GM23338 (cell line): ENCODE measurements around the gene SLCO3A1. TPM values are rescaled to one million over a fixed set of nuclear protein-coding genes. Genes with fewer than 3 reads are reported as not detected.
A peak's percentile ranks its signal among the peaks of the same experiment; 100 is the strongest.

Source experiments
- ATAC-seq: fragments of 200-7000 bp; cut with Tn5 transposase; 3 replicates; pipeline ENCODE4 v1.9.1; 2020
- DNase-seq: peaks from one replicate; pipeline ENCODE4 v3.0.0-alpha.2; 2015; ENCODE audit warnings: low spot score
- H2AFZ ChIP-seq: fragments of 200-600 bp; sonication (generic); 2 replicates; pipeline ENCODE4 v1.8.0; 2016; ENCODE audit warnings: antibody characterized with exemption, mild to moderate bottlenecking, moderate library complexity
- H3F3A ChIP-seq: fragments of 200-600 bp; sonication (generic); replicated peaks from 2 replicates; pipeline ENCODE4 v1.8.0; 2017; ENCODE audit warnings: antibody characterized with exemption, mixed run types, low read depth
- H3K27ac ChIP-seq: fragments of 200-600 bp; sonication (generic); 2 replicates; pipeline ENCODE4 v1.6.1; 2016; ENCODE audit warnings: low read depth
- H3K27me3 ChIP-seq: fragments of 200-600 bp; sonication (generic); 2 replicates; pipeline ENCODE4 v1.8.0; 2016; ENCODE audit warnings: mild to moderate bottlenecking, mixed run types, moderate library complexity; ENCODE audit not compliant: insufficient read depth
- H3K36me3 ChIP-seq: fragments of 200-600 bp; sonication (generic); 2 replicates; pipeline ENCODE4 v1.8.0; 2016; ENCODE audit warnings: mild to moderate bottlenecking; ENCODE audit not compliant: insufficient read depth
- H3K4me1 ChIP-seq: fragments of 200-600 bp; sonication (generic); 2 replicates; pipeline ENCODE4 v1.8.0; 2016; ENCODE audit warnings: mild to moderate bottlenecking, moderate library complexity; ENCODE audit not compliant: insufficient read depth
- H3K4me2 ChIP-seq: fragments of 200-600 bp; sonication (generic); 2 replicates; pipeline ENCODE4 v1.7.1; 2017; ENCODE audit warnings: mixed run types
- H3K4me3 ChIP-seq: fragments of 200-600 bp; sonication (generic); 2 replicates; pipeline ENCODE4 v1.6.1; 2016; ENCODE audit warnings: mixed run types
- H3K79me2 ChIP-seq: fragments of 200-600 bp; sonication (generic); replicated peaks from 2 replicates; pipeline ENCODE4 v1.8.0; 2017; ENCODE audit warnings: mild to moderate bottlenecking; ENCODE audit not compliant: insufficient read depth
- H3K9me2 ChIP-seq: fragments of 200-600 bp; sonication (generic); 2 replicates; pipeline ENCODE4 v1.8.0; 2017; ENCODE audit not compliant: insufficient read depth
- H4K20me1 ChIP-seq: fragments of 200-600 bp; sonication (generic); replicated peaks from 2 replicates; pipeline ENCODE4 v1.8.0; 2017; ENCODE audit warnings: mild to moderate bottlenecking; ENCODE audit not compliant: insufficient read depth
- H3K27ac Mint-ChIP-seq: 2 replicates; pipeline ENCODE4 v1.8.0; 2020; ENCODE audit warnings: inconsistent platforms, mild to moderate bottlenecking, moderate library complexity, mixed read lengths
- H3K27me3 Mint-ChIP-seq: 3 replicates; pipeline ENCODE4 v1.8.0; 2022; ENCODE audit warnings: low read depth, mild to moderate bottlenecking, moderate library complexity, mixed read lengths, inconsistent platforms; ENCODE audit not compliant: insufficient read depth, poor library complexity
- H3K36me3 Mint-ChIP-seq: 3 replicates; pipeline ENCODE4 v1.8.0; 2021; ENCODE audit warnings: low read depth, mild to moderate bottlenecking, inconsistent platforms, moderate library complexity, mixed read lengths
- H3K4me1 Mint-ChIP-seq: 3 replicates; pipeline ENCODE4 v1.8.0; 2020; ENCODE audit warnings: mild to moderate bottlenecking, inconsistent platforms, mixed read lengths
- H3K4me3 Mint-ChIP-seq: 3 replicates; pipeline ENCODE4 v1.8.0; 2021; ENCODE audit warnings: moderate library complexity, mild to moderate bottlenecking, inconsistent platforms, mixed read lengths
- H3K9me3 Mint-ChIP-seq: 3 replicates; pipeline ENCODE4 v1.8.0; 2020; ENCODE audit warnings: moderate library complexity, mild to moderate bottlenecking, inconsistent platforms, mixed read lengths
- CREB1 ChIP-seq: fragments of 250-450 bp; sonication (Bioruptor Pico); IDR thresholded peaks from 2 replicates; pipeline ENCODE4 v1.5.0; 2020; ENCODE audit warnings: low read depth, mild to moderate bottlenecking, moderate library complexity
- EZH2 ChIP-seq: fragments of 200-600 bp; sonication (generic); IDR thresholded peaks from one replicate; pipeline ENCODE4 v1.8.0; 2017; ENCODE audit warnings: antibody characterized with exemption, mild to moderate bottlenecking, low read depth; ENCODE audit not compliant: unreplicated experiment
- EZH2phosphoT487 ChIP-seq: fragments of 200-600 bp; sonication (generic); IDR thresholded peaks from one replicate; pipeline ENCODE4 v1.8.1; 2018; ENCODE audit warnings: antibody characterized with exemption; ENCODE audit not compliant: unreplicated experiment
- NANOG ChIP-seq: IDR thresholded peaks from 2 replicates; pipeline ENCODE4 v1.6.1; 2016; ENCODE audit warnings: antibody characterized with exemption, borderline replicate concordance
- polyA plus RNA-seq: library from polyadenylated mRNA; unstranded; fragments of >200 nt; fragmentation: Nextera tagmentation; extraction: Ambion mirVana; gene quantifications from 2 replicates; pipeline ENCODE4 v1.2.1, GENCODE V29; 2016
- total RNA-seq: library from RNA; depleted of rRNA; stranded (reverse); fragments of >200 nt; shearing (Covaris generic); gene quantifications from 2 replicates; pipeline ENCODE4 v1.2.3, GENCODE V29; 2014
- TF ChIP-seq, protein P1 (sequence below), 2 experiments: fragments of 200-600 bp in 1 of 2; sonication (generic) in 1 of 2; conservative IDR thresholded peaks; 2 replicates each; pipeline versions ENCODE4 v1.5.1 to v1.6.1; 2016 to 2017; ENCODE audit warnings: antibody characterized with exemption in 2 of 2, low read depth in 2 of 2, mild to moderate bottlenecking in 2 of 2, moderate library complexity in 1 of 2
- TF ChIP-seq, protein P2 (sequence below): fragments of 250-450 bp; sonication (Bioruptor Pico); IDR thresholded peaks from 2 replicates; pipeline ENCODE4 v1.5.0; 2020; ENCODE audit warnings: mild to moderate bottlenecking, moderate library complexity

SLCO3A1 gene
- total and polyA plus RNA-seq, 2 experiments from 2014 or later, result 7.3 to 9.4 TPM

GRCh38 chr15:91824256-91824655 lies 29.3 kb upstream of the SLCO3A1 start:
- no peak overlapping the region; the same call in 1 of the 2 replicates for H2AFZ ChIP-seq
- H3K4me3 ChIP-seq, result no peak overlapping the region
- no peaks in the 10 kb centered on the region for H3K36me3 ChIP-seq
- H3K79me2 ChIP-seq, result no peaks in the 10 kb centered on the region
- H3K4me1 Mint-ChIP-seq, result peaks cover 13% of the 10 kb centered on the region
- 0 out of 2 replicates have a peak overlapping the region, but pooled peaks have one; percentile 80 for H3K27ac Mint-ChIP-seq
- no peak overlapping the region for H3K4me3 Mint-ChIP-seq
- DNase-seq (peak; percentile 10), ATAC-seq (peak; percentile 60)
- H3K4me1 ChIP-seq, result peaks cover 12% of the 10 kb centered on the region
- no peaks in the 10 kb centered on the region for H3K36me3 Mint-ChIP-seq
- peak overlapping the region; percentile 40; the same call in 1 of the 2 replicates for H3K4me2 ChIP-seq
- no peak overlapping the region for H3K27ac ChIP-seq
- no peaks in the 10 kb centered on the region for H3F3A ChIP-seq
- no peaks in the 10 kb centered on the region for H3K9me2 ChIP-seq
- H3K27me3 ChIP-seq, result no peaks in the 10 kb centered on the region
- no peak for TF ChIP-seq EZH2
- TF ChIP-seq, protein P1, sequence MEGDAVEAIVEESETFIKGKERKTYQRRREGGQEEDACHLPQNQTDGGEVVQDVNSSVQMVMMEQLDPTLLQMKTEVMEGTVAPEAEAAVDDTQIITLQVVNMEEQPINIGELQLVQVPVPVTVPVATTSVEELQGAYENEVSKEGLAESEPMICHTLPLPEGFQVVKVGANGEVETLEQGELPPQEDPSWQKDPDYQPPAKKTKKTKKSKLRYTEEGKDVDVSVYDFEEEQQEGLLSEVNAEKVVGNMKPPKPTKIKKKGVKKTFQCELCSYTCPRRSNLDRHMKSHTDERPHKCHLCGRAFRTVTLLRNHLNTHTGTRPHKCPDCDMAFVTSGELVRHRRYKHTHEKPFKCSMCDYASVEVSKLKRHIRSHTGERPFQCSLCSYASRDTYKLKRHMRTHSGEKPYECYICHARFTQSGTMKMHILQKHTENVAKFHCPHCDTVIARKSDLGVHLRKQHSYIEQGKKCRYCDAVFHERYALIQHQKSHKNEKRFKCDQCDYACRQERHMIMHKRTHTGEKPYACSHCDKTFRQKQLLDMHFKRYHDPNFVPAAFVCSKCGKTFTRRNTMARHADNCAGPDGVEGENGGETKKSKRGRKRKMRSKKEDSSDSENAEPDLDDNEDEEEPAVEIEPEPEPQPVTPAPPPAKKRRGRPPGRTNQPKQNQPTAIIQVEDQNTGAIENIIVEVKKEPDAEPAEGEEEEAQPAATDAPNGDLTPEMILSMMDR (conservative IDR thresholded peaks at IDR 0.05; ENCODE audit: low read depth in 2 of 2), result no peak
- no peak for TF ChIP-seq EZH2phosphoT487
- no peak for TF ChIP-seq CREB1 (CRISPR knock-in tag)
- no peak for TF ChIP-seq NANOG
- TF ChIP-seq, protein P2, sequence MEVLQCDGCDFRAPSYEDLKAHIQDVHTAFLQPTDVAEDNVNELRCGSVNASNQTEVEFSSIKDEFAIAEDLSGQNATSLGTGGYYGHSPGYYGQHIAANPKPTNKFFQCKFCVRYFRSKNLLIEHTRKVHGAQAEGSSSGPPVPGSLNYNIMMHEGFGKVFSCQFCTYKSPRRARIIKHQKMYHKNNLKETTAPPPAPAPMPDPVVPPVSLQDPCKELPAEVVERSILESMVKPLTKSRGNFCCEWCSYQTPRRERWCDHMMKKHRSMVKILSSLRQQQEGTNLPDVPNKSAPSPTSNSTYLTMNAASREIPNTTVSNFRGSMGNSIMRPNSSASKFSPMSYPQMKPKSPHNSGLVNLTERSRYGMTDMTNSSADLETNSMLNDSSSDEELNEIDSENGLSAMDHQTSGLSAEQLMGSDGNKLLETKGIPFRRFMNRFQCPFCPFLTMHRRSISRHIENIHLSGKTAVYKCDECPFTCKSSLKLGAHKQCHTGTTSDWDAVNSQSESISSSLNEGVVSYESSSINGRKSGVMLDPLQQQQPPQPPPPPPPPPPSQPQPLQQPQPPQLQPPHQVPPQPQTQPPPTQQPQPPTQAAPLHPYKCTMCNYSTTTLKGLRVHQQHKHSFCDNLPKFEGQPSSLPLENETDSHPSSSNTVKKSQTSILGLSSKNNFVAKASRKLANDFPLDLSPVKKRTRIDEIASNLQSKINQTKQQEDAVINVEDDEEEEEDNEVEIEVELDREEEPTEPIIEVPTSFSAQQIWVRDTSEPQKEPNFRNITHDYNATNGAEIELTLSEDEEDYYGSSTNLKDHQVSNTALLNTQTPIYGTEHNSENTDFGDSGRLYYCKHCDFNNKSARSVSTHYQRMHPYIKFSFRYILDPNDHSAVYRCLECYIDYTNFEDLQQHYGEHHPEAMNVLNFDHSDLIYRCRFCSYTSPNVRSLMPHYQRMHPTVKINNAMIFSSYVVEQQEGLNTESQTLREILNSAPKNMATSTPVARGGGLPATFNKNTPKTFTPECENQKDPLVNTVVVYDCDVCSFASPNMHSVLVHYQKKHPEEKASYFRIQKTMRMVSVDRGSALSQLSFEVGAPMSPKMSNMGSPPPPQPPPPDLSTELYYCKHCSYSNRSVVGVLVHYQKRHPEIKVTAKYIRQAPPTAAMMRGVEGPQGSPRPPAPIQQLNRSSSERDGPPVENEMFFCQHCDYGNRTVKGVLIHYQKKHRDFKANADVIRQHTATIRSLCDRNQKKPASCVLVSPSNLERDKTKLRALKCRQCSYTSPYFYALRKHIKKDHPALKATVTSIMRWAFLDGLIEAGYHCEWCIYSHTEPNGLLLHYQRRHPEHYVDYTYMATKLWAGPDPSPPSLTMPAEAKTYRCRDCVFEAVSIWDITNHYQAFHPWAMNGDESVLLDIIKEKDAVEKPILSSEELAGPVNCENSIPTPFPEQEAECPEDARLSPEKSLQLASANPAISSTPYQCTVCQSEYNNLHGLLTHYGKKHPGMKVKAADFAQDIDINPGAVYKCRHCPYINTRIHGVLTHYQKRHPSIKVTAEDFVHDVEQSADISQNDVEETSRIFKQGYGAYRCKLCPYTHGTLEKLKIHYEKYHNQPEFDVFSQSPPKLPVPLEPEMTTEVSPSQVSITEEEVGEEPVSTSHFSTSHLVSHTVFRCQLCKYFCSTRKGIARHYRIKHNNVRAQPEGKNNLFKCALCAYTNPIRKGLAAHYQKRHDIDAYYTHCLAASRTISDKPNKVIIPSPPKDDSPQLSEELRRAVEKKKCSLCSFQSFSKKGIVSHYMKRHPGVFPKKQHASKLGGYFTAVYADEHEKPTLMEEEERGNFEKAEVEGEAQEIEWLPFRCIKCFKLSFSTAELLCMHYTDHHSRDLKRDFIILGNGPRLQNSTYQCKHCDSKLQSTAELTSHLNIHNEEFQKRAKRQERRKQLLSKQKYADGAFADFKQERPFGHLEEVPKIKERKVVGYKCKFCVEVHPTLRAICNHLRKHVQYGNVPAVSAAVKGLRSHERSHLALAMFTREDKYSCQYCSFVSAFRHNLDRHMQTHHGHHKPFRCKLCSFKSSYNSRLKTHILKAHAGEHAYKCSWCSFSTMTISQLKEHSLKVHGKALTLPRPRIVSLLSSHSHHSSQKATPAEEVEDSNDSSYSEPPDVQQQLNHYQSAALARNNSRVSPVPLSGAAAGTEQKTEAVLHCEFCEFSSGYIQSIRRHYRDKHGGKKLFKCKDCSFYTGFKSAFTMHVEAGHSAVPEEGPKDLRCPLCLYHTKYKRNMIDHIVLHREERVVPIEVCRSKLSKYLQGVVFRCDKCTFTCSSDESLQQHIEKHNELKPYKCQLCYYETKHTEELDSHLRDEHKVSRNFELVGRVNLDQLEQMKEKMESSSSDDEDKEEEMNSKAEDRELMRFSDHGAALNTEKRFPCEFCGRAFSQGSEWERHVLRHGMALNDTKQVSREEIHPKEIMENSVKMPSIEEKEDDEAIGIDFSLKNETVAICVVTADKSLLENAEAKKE, result no peak
- no peaks in the 10 kb centered on the region for H3K9me3 Mint-ChIP-seq
- H3K27me3 Mint-ChIP-seq, result peaks cover 4% of the 10 kb centered on the region
- H4K20me1 ChIP-seq, result no peaks in the 10 kb centered on the region
